Neural progenitor cell (in vitro differentiated cells): Measurements from ENCODE around the gene MRO. TPM values are rescaled to one million over a fixed set of nuclear protein-coding genes. Genes with fewer than 3 reads are reported as not detected.

Experiments used
- DNase-seq: peaks from one replicate; pipeline ENCODE4 v3.0.0-alpha.2; 2016; ENCODE audit warnings: low spot score
- H2AFZ ChIP-seq: fragments of 200-600 bp; sonication (generic); replicated peaks from 2 replicates; pipeline ENCODE4 v1.6.1; 2016; ENCODE audit warnings: antibody characterized with exemption
- H3F3A ChIP-seq: fragments of 200-600 bp; sonication (generic); 2 replicates; pipeline ENCODE4 v1.6.1; 2016; ENCODE audit warnings: antibody characterized with exemption, low read depth
- H3K27ac ChIP-seq: fragments of 200-600 bp; sonication (generic); 2 replicates; pipeline ENCODE4 v1.5.1; 2016; ENCODE audit warnings: mild to moderate bottlenecking
- H3K27me3 ChIP-seq: fragments of 200-600 bp; sonication (generic); 2 replicates; pipeline ENCODE4 v1.6.1; 2016; ENCODE audit warnings: mild to moderate bottlenecking, moderate library complexity
- H3K36me3 ChIP-seq: fragments of 200-600 bp; sonication (generic); 2 replicates; pipeline ENCODE4 v1.5.1; 2016
- H3K4me1 ChIP-seq: fragments of 200-600 bp; sonication (generic); 2 replicates; pipeline ENCODE4 v1.6.1; 2016; ENCODE audit warnings: mixed run types
- H3K4me2 ChIP-seq: fragments of 200-600 bp; sonication (generic); 2 replicates; pipeline ENCODE4 v1.6.1; 2016
- H3K4me3 ChIP-seq: fragments of 200-600 bp; sonication (generic); 2 replicates; pipeline ENCODE4 v1.5.1; 2016
- H3K79me2 ChIP-seq: fragments of 200-600 bp; sonication (generic); 2 replicates; pipeline ENCODE4 v1.6.1; 2016; ENCODE audit warnings: low read depth
- H3K9ac ChIP-seq: fragments of 200-600 bp; sonication (generic); 2 replicates; pipeline ENCODE4 v1.6.1; 2016
- H3K9me3 ChIP-seq: fragments of 200-600 bp; sonication (generic); 2 replicates; pipeline ENCODE4 v1.5.1; 2016; ENCODE audit warnings: low read depth
- H4K20me1 ChIP-seq: fragments of 200-600 bp; sonication (generic); 2 replicates; pipeline ENCODE4 v1.6.1; 2016; ENCODE audit warnings: low read depth
- H3K27ac Mint-ChIP-seq: 3 replicates; pipeline ENCODE4 v1.8.0; 2021; ENCODE audit warnings: mixed read lengths
- H3K27me3 Mint-ChIP-seq: 2 replicates; pipeline ENCODE4 v1.8.0; 2022; ENCODE audit warnings: low read depth, mild to moderate bottlenecking, inconsistent platforms, moderate library complexity, mixed read lengths; ENCODE audit not compliant: insufficient read depth
- H3K36me3 Mint-ChIP-seq: 3 replicates; pipeline ENCODE4 v1.8.0; 2021; ENCODE audit warnings: mixed read lengths
- H3K4me1 Mint-ChIP-seq: 3 replicates; pipeline ENCODE4 v1.8.0; 2021; ENCODE audit warnings: mixed read lengths
- H3K4me3 Mint-ChIP-seq: 3 replicates; pipeline ENCODE4 v1.8.0; 2021; ENCODE audit warnings: mild to moderate bottlenecking, moderate library complexity, mixed read lengths
- H3K9me3 Mint-ChIP-seq: 3 replicates; pipeline ENCODE4 v1.8.0; 2020; ENCODE audit warnings: mixed read lengths
- CTCF ChIP-seq: fragments of 200-600 bp; sonication (generic); IDR thresholded peaks from 2 replicates; pipeline ENCODE4 v1.5.1; 2017; ENCODE audit warnings: antibody characterized with exemption, mild to moderate bottlenecking
- EZH2 ChIP-seq: fragments of 200-600 bp; sonication (generic); IDR thresholded peaks from 2 replicates; pipeline ENCODE4 v1.6.1; 2017; ENCODE audit warnings: antibody characterized with exemption, mild to moderate bottlenecking, moderate library complexity
- EZH2phosphoT487 ChIP-seq: fragments of 200-600 bp; sonication (generic); IDR thresholded peaks from 2 replicates; pipeline ENCODE4 v1.6.1; 2017; ENCODE audit warnings: antibody characterized with exemption
- total RNA-seq: library from RNA; depleted of rRNA; stranded (reverse); fragments of >200 nt; gene quantifications from 2 replicates; pipeline ENCODE4 v1.2.3, GENCODE V29; 2015; ENCODE audit warnings: low replicate concordance

Gene MRO
- total RNA-seq, 1 donor from 2014 or later: not detected

- Histone ChIP-seq H3K27me3 (no peaks in the 10 kb centered on the region), H3K4me1 (peaks cover 47% of the 10 kb centered on the region), H2AFZ (no peak overlapping the region), H3K27ac (no peak overlapping the region), H3K4me2 (peak overlapping the region; percentile 19), H3K36me3 (no peaks in the 10 kb centered on the region), H3K9me3 (no peaks in the 10 kb centered on the region), H4K20me1 (no peaks in the 10 kb centered on the region), H3K4me3 (no peak overlapping the region), H3K9ac (no peak overlapping the region), H3F3A (peaks cover 30% of the 10 kb centered on the region), H3K79me2 (no peaks in the 10 kb centered on the region)
- Mint-ChIP-seq H3K4me1 (peaks cover 48% of the 10 kb centered on the region), H3K36me3 (no peaks in the 10 kb centered on the region), H3K9me3 (peaks cover 20% of the 10 kb centered on the region), H3K4me3 (no peak overlapping the region), H3K27ac (no peak overlapping the region), H3K27me3 (peaks cover 10% of the 10 kb centered on the region)
- no peak for DNase-seq
- TF ChIP-seq EZH2phosphoT487 (no peak), CTCF (no peak), EZH2 (no peak)
Measured at GRCh38 chr18:50751947-50752346, 67.9 kb downstream of the MRO start.

- H3K4me1 Mint-ChIP-seq: peaks cover 52% of the 10 kb centered on the region
Measured at GRCh38 chr18:50751490-50751889, 68.3 kb downstream of the MRO start.

GRCh38 chr18:50750546-50750945 is 69.3 kb downstream of the MRO start:
- H3K4me3 Mint-ChIP-seq: no peak overlapping the region
- Histone ChIP-seq H3K4me2 (peak overlapping the region; percentile 19), H3F3A (peaks cover 30% of the 10 kb centered on the region), H3K9ac (no peak overlapping the region), H3K27me3 (no peaks in the 10 kb centered on the region), H3K9me3 (no peaks in the 10 kb centered on the region), H3K4me1 (peaks cover 47% of the 10 kb centered on the region), H2AFZ (no peak overlapping the region), H3K27ac (no peak overlapping the region), H3K36me3 (no peaks in the 10 kb centered on the region), H3K4me3 (no peak overlapping the region), H3K79me2 (no peaks in the 10 kb centered on the region), H4K20me1 (no peaks in the 10 kb centered on the region)
- H3K27me3 Mint-ChIP-seq: peaks cover 10% of the 10 kb centered on the region
- H3K4me1 Mint-ChIP-seq: peaks cover 56% of the 10 kb centered on the region
- TF ChIP-seq EZH2 (no peak), CTCF (no peak), EZH2phosphoT487 (no peak)
- H3K27ac Mint-ChIP-seq: peak overlapping the region; percentile 98
- peaks cover 24% of the 10 kb centered on the region for H3K9me3 Mint-ChIP-seq
- peaks cover 1% of the 10 kb centered on the region for H3K36me3 Mint-ChIP-seq
- DNase-seq: no peak

More at GRCh38 chr18:50751490-50751889, 68.3 kb downstream of the MRO start:
- no peaks in the 10 kb centered on the region for H3K36me3 ChIP-seq
- H3K9me3 ChIP-seq: no peaks in the 10 kb centered on the region
- peak overlapping the region; percentile 18 for H3K4me3 Mint-ChIP-seq
- H3K27me3 ChIP-seq: no peaks in the 10 kb centered on the region
- H3K79me2 ChIP-seq: no peaks in the 10 kb centered on the region
- H3K4me3 ChIP-seq: no peak overlapping the region
- H2AFZ ChIP-seq: no peak overlapping the region
- peak overlapping the region; percentile 19 for H3K4me2 ChIP-seq
- TF ChIP-seq CTCF: no peak
- TF ChIP-seq EZH2phosphoT487: no peak
- TF ChIP-seq EZH2: no peak
- peaks cover 47% of the 10 kb centered on the region for H3K4me1 ChIP-seq
- peak; percentile 43 for DNase-seq
- no peaks in the 10 kb centered on the region for H4K20me1 ChIP-seq
- H3K9ac ChIP-seq: no peak overlapping the region
- H3K9me3 Mint-ChIP-seq: peaks cover 22% of the 10 kb centered on the region
- peaks cover 10% of the 10 kb centered on the region for H3K27me3 Mint-ChIP-seq
- peak overlapping the region; percentile 89 for H3K27ac Mint-ChIP-seq
- peaks cover 30% of the 10 kb centered on the region for H3F3A ChIP-seq
- H3K36me3 Mint-ChIP-seq: no peaks in the 10 kb centered on the region
- H3K27ac ChIP-seq: no peak overlapping the region
